ENCODE results near the gene PLD6.

GRCh38 chr17:17229416-17230384 lies 23.6 kb upstream of the PLD6 start:
- no peak for TF ChIP-seq EZH2 (IDR thresholded peaks at IDR 0.05; ENCODE audit: borderline replicate concordance)
- no peak for TF ChIP-seq CTCF (IDR thresholded peaks at IDR 0.05; ENCODE audit: poor library complexity)
- TF ChIP-seq EZH2phosphoT487 (IDR thresholded peaks at IDR 0.05; ENCODE audit: low read depth, severe bottlenecking, unreplicated experiment) = no peak
